Right atrium auricular region (tissue), 2 donors: ENCODE data around the gene TMEM233. TPM values are rescaled to one million over a fixed set of nuclear protein-coding genes. Genes with fewer than 3 reads are reported as not detected.

Source experiments
- DNase-seq: peaks from one replicate; pipeline ENCODE4 v3.0.0-alpha.2; 2019; ENCODE audit warnings: low spot score
- H3K27ac ChIP-seq, 2 donors: fragments of 200-600 bp; sonication (generic); 1 replicate in 1 of 2; 2 replicates in 1 of 2; pipeline ENCODE4 v1.5.1; 2016 to 2019
- H3K27me3 ChIP-seq, 2 donors: fragments of 200-600 bp; sonication (generic); one replicate each; pipeline versions ENCODE4 v1.5.1 to v1.6.0; 2017 to 2019
- H3K36me3 ChIP-seq: fragments of 200-600 bp; sonication (generic); one replicate; pipeline ENCODE4 v1.5.1; 2016
- H3K4me1 ChIP-seq, 2 donors: fragments of 200-600 bp; sonication (generic); one replicate each; pipeline versions ENCODE4 v1.5.1 to v1.6.0; 2017 to 2019
- H3K4me3 ChIP-seq, 2 donors: fragments of 200-600 bp; sonication (generic); 1 replicate in 1 of 2; 2 replicates in 1 of 2; pipeline ENCODE4 v1.5.1; 2017 to 2019; ENCODE audit warnings: mild to moderate bottlenecking in 1 of 2, moderate library complexity in 1 of 2
- H3K9me3 ChIP-seq, 2 donors: fragments of 200-600 bp; sonication (generic); one replicate each; pipeline ENCODE4 v1.5.1; 2019
- CTCF ChIP-seq, 2 donors: fragments of 200-600 bp; sonication (generic); IDR thresholded peaks; one replicate each; pipeline ENCODE4 v1.5.1; 2019; ENCODE audit warnings: antibody characterized with exemption in 2 of 2
- total RNA-seq, 2 donors: library from RNA; depleted of rRNA; stranded (reverse); fragments of >200 nt; gene quantifications; one replicate each; pipeline ENCODE4 v1.1.0, GENCODE V29; 2016

Gene TMEM233
- under 1 TPM; 0.11 to 0.28 TPM for total RNA-seq

- TF ChIP-seq CTCF (IDR thresholded peaks at IDR 0.05): no peak
- peak within 1 kb of the TSS; percentile 36 to 47 for H3K4me3 ChIP-seq
- no peaks in the 10 kb centered on the region for H3K36me3 ChIP-seq
- H3K9me3 ChIP-seq: no peaks in the 10 kb centered on the region
- no peak for DNase-seq
- H3K27ac ChIP-seq: no peak within 1 kb of the TSS
- H3K4me1 ChIP-seq: peaks cover 0 to 31% of the 10 kb centered on the region in 2 donors
- H3K27me3 ChIP-seq: no peaks in the 10 kb centered on the region
These were observed at the start of gene TMEM233 for GRCh38 chr12:119593578-119594398. TMEM233 (plus strand) TSS chr12:119593774; CDS start chr12:119593849, 75 bp downstream.

GRCh38 chr12:119544765-119545625 is 48.6 kb upstream of the TMEM233 start:
- no peaks in the 10 kb centered on the region for H3K36me3 ChIP-seq
- no peaks in the 10 kb centered on the region for H3K27me3 ChIP-seq
- peak; percentile 69 for DNase-seq
- H3K4me1 ChIP-seq: no peaks in the 10 kb centered on the region
- no peak overlapping the region for H3K4me3 ChIP-seq
- no peaks in the 10 kb centered on the region for H3K9me3 ChIP-seq
- H3K27ac ChIP-seq: no peak overlapping the region
- TF ChIP-seq CTCF (IDR thresholded peaks at IDR 0.05): peak; percentile 78 to 92

GRCh38 chr12:119546340-119546739 is 47.2 kb upstream of the TMEM233 start:
- H3K4me1 ChIP-seq: no peaks in the 10 kb centered on the region
- DNase-seq: no peak
- no peak for TF ChIP-seq CTCF (IDR thresholded peaks at IDR 0.05)
- no peaks in the 10 kb centered on the region for H3K27me3 ChIP-seq
- no peaks in the 10 kb centered on the region for H3K9me3 ChIP-seq
- no peaks in the 10 kb centered on the region for H3K36me3 ChIP-seq
- H3K27ac ChIP-seq: no peak overlapping the region
- H3K4me3 ChIP-seq: no peak overlapping the region

GRCh38 chr12:119547001-119547400 is 46.6 kb upstream of the TMEM233 start:
- DNase-seq: no peak

GRCh38 chr12:119556854-119557253 is 36.7 kb upstream of the TMEM233 start:
- Histone ChIP-seq H3K27ac (no peak overlapping the region), H3K27me3 (no peaks in the 10 kb centered on the region), H3K36me3 (no peaks in the 10 kb centered on the region), H3K4me3 (no peak overlapping the region), H3K4me1 (no peaks in the 10 kb centered on the region), H3K9me3 (no peaks in the 10 kb centered on the region)
- no peak for DNase-seq
- no peak for TF ChIP-seq CTCF (IDR thresholded peaks at IDR 0.05)

More at GRCh38 chr12:119547001-119547400, 46.6 kb upstream of the TMEM233 start:
- Histone ChIP-seq H3K27me3 (no peaks in the 10 kb centered on the region), H3K27ac (no peak overlapping the region), H3K4me3 (no peak overlapping the region), H3K4me1 (no peaks in the 10 kb centered on the region), H3K9me3 (no peaks in the 10 kb centered on the region), H3K36me3 (no peaks in the 10 kb centered on the region)
- TF ChIP-seq CTCF (IDR thresholded peaks at IDR 0.05): no peak
